MM.1S (cell line): ENCODE measurements around the gene ANKRD44.

Experiments
- EZH2phosphoT487 ChIP-seq: fragments of 300-600 bp; sonication (generic); IDR thresholded peaks from 2 replicates; pipeline ENCODE4 v1.6.1; 2018; ENCODE audit warnings: antibody characterized with exemption, low read length
- TF ChIP-seq, protein P1 (sequence below): fragments of 300-600 bp; sonication (generic); IDR thresholded peaks from 2 replicates; pipeline ENCODE4 v1.5.1; 2016; ENCODE audit warnings: antibody characterized with exemption, low read length, mixed read lengths

DNA sequence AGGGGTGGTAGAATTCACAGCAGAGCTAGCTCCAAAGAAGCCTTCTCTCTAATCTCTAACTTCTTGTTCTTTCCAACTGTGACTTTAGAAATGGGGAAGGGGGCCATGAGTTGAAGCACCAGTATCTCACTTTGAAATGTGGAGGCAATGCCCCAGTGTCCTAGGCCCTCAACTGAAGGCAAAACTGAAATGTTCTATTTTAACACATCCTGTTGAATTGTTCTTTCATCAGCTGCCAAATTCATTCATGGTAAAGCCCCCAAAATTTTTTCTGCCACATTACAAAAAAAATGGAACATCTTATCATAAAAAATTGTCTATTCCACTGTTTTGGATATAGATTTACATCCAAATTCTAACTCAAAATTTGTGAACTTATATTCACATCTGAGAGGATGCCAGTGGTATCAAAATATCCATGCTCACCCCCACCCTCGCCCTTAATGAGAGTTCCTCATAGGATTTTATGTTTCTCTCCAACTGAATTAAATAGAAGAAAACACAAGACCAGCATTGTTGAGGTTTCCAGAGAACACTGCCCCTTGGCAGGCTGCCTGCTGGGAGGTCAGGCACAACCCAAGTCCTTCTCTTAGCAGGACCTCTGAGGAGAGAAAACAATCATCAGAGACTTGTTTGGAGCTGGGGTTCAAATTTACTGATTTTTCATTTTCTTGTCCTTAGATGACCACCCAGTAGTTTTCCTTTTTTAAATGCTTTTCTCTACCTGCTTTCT lies 236.7 kb downstream of the ANKRD44 start:
- TF ChIP-seq EZH2phosphoT487, result no peak
- TF ChIP-seq, protein P1, sequence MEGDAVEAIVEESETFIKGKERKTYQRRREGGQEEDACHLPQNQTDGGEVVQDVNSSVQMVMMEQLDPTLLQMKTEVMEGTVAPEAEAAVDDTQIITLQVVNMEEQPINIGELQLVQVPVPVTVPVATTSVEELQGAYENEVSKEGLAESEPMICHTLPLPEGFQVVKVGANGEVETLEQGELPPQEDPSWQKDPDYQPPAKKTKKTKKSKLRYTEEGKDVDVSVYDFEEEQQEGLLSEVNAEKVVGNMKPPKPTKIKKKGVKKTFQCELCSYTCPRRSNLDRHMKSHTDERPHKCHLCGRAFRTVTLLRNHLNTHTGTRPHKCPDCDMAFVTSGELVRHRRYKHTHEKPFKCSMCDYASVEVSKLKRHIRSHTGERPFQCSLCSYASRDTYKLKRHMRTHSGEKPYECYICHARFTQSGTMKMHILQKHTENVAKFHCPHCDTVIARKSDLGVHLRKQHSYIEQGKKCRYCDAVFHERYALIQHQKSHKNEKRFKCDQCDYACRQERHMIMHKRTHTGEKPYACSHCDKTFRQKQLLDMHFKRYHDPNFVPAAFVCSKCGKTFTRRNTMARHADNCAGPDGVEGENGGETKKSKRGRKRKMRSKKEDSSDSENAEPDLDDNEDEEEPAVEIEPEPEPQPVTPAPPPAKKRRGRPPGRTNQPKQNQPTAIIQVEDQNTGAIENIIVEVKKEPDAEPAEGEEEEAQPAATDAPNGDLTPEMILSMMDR, result no peak
